B cell (primary cell): ENCODE results near the gene ZNF273. TPM values are rescaled to one million over a fixed set of nuclear protein-coding genes. Genes with fewer than 3 reads are reported as not detected.

ENCODE experiments used
- ATAC-seq: fragments of 200-7000 bp; cut with Tn5 transposase; one replicate; pipeline ENCODE4 v1.10.0; 2021; ENCODE audit warnings: low read depth, mild to moderate bottlenecking, moderate number of reproducible peaks, moderate library complexity
- CTCF ChIA-PET: fragments of 350-600 bp; sonication (Branson Sonifier 250); formaldehyde crosslinking; loops from one replicate; lab custom pipeline; 2021; ENCODE audit warnings: antibody characterized with exemption, inconsistent platforms; lab: Charles Lee
- POLR2A ChIA-PET: fragments of 350-600 bp; sonication (Branson Sonifier 250); formaldehyde crosslinking; loops from one replicate; lab custom pipeline; 2021; ENCODE audit warnings: antibody characterized with exemption; lab: Charles Lee
- DNase-seq: peaks from one replicate; pipeline ENCODE4 v3.0.0; 2013
- H2AFZ ChIP-seq: 2 replicates; pipeline ENCODE4 v1.6.1; 2012; ENCODE audit warnings: mild to moderate bottlenecking, low read depth, low read length; ENCODE audit not compliant: insufficient read depth, poor library complexity, severe bottlenecking
- H3K27ac ChIP-seq, 2 donors: 1 replicate in 1 of 2; 2 replicates in 1 of 2; pipeline ENCODE4 v1.5.1; 2012 to 2013; ENCODE audit warnings: low read length in 2 of 2, mild to moderate bottlenecking in 2 of 2, moderate library complexity in 1 of 2
- H3K27me3 ChIP-seq, 4 experiments: fragments of 200-600 bp in 1 of 4; sonication (generic) in 1 of 4; replicated peaks in 1 of 4; 1 replicate in 2 of 4; 2 replicates in 2 of 4; pipeline versions ENCODE4 v1.6.1 to v1.7.0; 2013 to 2016; ENCODE audit warnings: low read length in 3 of 4, mild to moderate bottlenecking in 2 of 4, mixed read lengths in 1 of 4, moderate library complexity in 1 of 4; ENCODE audit not compliant: insufficient read depth in 4 of 4, control insufficient read depth in 3 of 4; ENCODE audit errors: control extremely low read depth in 1 of 4
- H3K36me3 ChIP-seq, 2 experiments: replicated peaks in 1 of 2; 1 replicate in 1 of 2; 2 replicates in 1 of 2; pipeline versions ENCODE4 v1.6.1 to v1.7.1; 2013; ENCODE audit warnings: low read length in 1 of 2; ENCODE audit not compliant: insufficient read depth in 2 of 2, control insufficient read depth in 1 of 2; ENCODE audit errors: control extremely low read depth in 1 of 2, extremely low read depth in 1 of 2
- H3K4me1 ChIP-seq, 2 donors: fragments of 200-600 bp in 1 of 2; sonication (generic) in 1 of 2; 1 replicate in 1 of 2; 2 replicates in 1 of 2; pipeline versions ENCODE4 v1.5.1 to v1.6.1; 2013 to 2017; ENCODE audit warnings: low read length in 2 of 2; ENCODE audit not compliant: control insufficient read depth in 2 of 2, insufficient read depth in 2 of 2
- H3K4me2 ChIP-seq: replicated peaks from 2 replicates; pipeline ENCODE3; 2012; ENCODE audit warnings: mild to moderate bottlenecking, low read depth, low read length; ENCODE audit not compliant: poor library complexity, severe bottlenecking
- H3K4me3 ChIP-seq, 5 experiments: fragments of 200-600 bp in 1 of 5; sonication (generic) in 1 of 5; 1 replicate in 3 of 5; 2 replicates in 2 of 5; pipeline versions ENCODE4 v1.5.1 to v1.7.0; 2011 to 2016; ENCODE audit warnings: low read length in 4 of 5, mild to moderate bottlenecking in 4 of 5, low read depth in 2 of 5, control low read depth in 1 of 5, moderate library complexity in 1 of 5; ENCODE audit not compliant: insufficient read depth in 1 of 5; ENCODE audit errors: control extremely low read depth in 1 of 5, extremely low read depth in 1 of 5
- H3K79me2 ChIP-seq: fragments of 200-600 bp; sonication (generic); one replicate; pipeline ENCODE4 v1.6.0; 2016; ENCODE audit warnings: low read length; ENCODE audit not compliant: control insufficient read depth, insufficient read depth
- H3K9ac ChIP-seq: fragments of 200-600 bp; sonication (generic); 2 replicates; pipeline ENCODE4 v1.6.1; 2017; ENCODE audit warnings: mild to moderate bottlenecking, low read length, moderate library complexity
- H3K9me3 ChIP-seq, 3 donors: one replicate each; pipeline versions ENCODE4 v1.6.1 to v1.7.1; 2013; ENCODE audit warnings: low read length in 2 of 3; ENCODE audit not compliant: control insufficient read depth in 2 of 3, insufficient read depth in 1 of 3; ENCODE audit errors: control extremely low read depth in 1 of 3
- H4K20me1 ChIP-seq: 2 replicates; pipeline ENCODE4 v1.6.0; 2012; ENCODE audit warnings: mild to moderate bottlenecking, low read length; ENCODE audit not compliant: insufficient read depth, control insufficient read depth, poor library complexity, severe bottlenecking
- H3K27ac Mint-ChIP-seq: one replicate; pipeline ENCODE4 v1.8.0; 2021; ENCODE audit warnings: mixed read lengths
- H3K27me3 Mint-ChIP-seq: one replicate; pipeline ENCODE4 v1.8.0; 2021; ENCODE audit warnings: mixed read lengths
- H3K4me1 Mint-ChIP-seq: one replicate; pipeline ENCODE4 v1.8.0; 2021; ENCODE audit warnings: mixed read lengths
- H3K4me3 Mint-ChIP-seq: one replicate; pipeline ENCODE4 v1.8.0; 2021; ENCODE audit warnings: mixed read lengths
- H3K9me3 Mint-ChIP-seq: one replicate; pipeline ENCODE4 v1.8.0; 2022; ENCODE audit warnings: mixed read lengths; ENCODE audit not compliant: insufficient read depth
- EZH2 ChIP-seq: IDR thresholded peaks from 2 replicates; pipeline ENCODE4 v1.6.1; 2012; ENCODE audit warnings: borderline replicate concordance, low read depth, mild to moderate bottlenecking, moderate library complexity, low read length; ENCODE audit not compliant: insufficient read depth, poor library complexity, severe bottlenecking
- WGBS: methylation state at CpG from one replicate; pipeline ENCODE4 v1.1.5; 2013; ENCODE audit warnings: missing lambda C conversion rate; ENCODE audit not compliant: insufficient coverage; 5-methylcytosine and 5-hydroxymethylcytosine counted together
- intact Hi-C: fragments of 100-400 bp; cut with micrococcal nuclease; formaldehyde crosslinking; loops from one replicate; pipeline ENCODE4 v1.10.0; 2022
- polyA plus RNA-seq: library from polyadenylated mRNA; depleted of rRNA; stranded (reverse); fragments of >200 nt; gene quantifications from 2 replicates; pipeline ENCODE4 v1.2.3, GENCODE V29; 2012
- total RNA-seq, 2 donors: library from RNA; stranded (reverse); fragments of 120-200 nt in 1 of 2; gene quantifications; 1 replicate in 1 of 2; 2 replicates in 1 of 2; pipeline versions ENCODE4 v1.2.3 to v1.2.4, GENCODE V29; 2013 to 2022
- TF ChIP-seq, protein P1 (sequence below): fragments of 200-600 bp; IDR thresholded peaks from one replicate; pipeline ENCODE4 v1.8.0; 2022; ENCODE audit warnings: antibody characterized with exemption, mild to moderate bottlenecking

The ZNF273 gene
- total and polyA plus RNA-seq, 2 donors (not counting 1 experiment from before 2014, with no cell fraction given): 3.8 to 12.7 TPM

DNA sequence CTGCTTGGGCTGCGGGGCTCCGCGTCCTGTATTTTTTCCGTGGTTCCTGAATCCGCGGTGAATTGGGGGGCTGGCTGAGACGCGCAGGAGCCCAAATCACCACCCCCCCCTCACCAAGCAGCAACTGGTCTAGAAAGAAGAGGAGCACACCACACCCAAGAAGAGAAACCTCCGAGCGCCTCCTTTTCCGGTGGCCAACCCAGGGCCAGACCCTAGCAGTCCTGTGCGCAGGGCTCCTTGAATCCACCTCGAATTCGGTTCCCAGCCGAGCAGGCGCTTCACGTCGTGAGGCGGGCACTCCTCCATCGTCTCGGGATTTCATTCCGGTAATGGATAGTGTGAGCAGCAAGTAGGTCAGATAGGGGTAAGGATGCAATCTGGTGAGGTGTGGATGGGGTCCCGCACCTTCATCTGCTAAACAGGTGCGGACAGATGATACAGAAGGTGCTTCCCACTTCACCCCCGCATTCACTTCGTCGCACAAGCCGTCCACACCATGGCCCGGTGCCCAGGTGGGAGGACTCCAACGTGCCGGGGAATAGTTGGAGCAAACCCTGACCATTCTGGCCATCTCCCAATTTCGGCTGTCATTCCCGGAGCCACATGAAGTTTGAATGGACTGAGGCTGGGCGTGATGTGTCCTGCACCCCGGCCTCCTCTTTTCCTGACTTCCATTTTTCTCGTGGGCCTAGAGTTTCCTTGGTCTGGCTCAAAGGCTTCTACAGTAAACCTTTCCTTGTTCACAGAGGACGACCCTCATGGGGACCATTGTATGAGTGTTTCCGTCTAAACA lies 19.8 kb upstream of the ZNF273 start:
- no peak for TF ChIP-seq EZH2
- TF ChIP-seq, protein P1, sequence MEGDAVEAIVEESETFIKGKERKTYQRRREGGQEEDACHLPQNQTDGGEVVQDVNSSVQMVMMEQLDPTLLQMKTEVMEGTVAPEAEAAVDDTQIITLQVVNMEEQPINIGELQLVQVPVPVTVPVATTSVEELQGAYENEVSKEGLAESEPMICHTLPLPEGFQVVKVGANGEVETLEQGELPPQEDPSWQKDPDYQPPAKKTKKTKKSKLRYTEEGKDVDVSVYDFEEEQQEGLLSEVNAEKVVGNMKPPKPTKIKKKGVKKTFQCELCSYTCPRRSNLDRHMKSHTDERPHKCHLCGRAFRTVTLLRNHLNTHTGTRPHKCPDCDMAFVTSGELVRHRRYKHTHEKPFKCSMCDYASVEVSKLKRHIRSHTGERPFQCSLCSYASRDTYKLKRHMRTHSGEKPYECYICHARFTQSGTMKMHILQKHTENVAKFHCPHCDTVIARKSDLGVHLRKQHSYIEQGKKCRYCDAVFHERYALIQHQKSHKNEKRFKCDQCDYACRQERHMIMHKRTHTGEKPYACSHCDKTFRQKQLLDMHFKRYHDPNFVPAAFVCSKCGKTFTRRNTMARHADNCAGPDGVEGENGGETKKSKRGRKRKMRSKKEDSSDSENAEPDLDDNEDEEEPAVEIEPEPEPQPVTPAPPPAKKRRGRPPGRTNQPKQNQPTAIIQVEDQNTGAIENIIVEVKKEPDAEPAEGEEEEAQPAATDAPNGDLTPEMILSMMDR: no peak
- no peak overlapping the region for H3K27ac ChIP-seq
- DNase-seq (no peak), ATAC-seq (no peak)
- H3K79me2 ChIP-seq: no peaks in the 10 kb centered on the region
- ChIA-PET POLR2A (no interaction called here), CTCF (no interaction called here)
- H4K20me1 ChIP-seq: no peaks in the 10 kb centered on the region
- peaks cover 0 to 71% (median 22%) of the 10 kb centered on the region in 4 experiments for H3K27me3 ChIP-seq
- Mint-ChIP-seq H3K9me3 (no peaks in the 10 kb centered on the region), H3K4me3 (peak overlapping the region; percentile 83), H3K27me3 (peaks cover 60% of the 10 kb centered on the region), H3K27ac (no peak overlapping the region), H3K4me1 (peaks cover 11% of the 10 kb centered on the region)
- peak overlapping the region; percentile 55 for H3K9ac ChIP-seq
- no peaks in the 10 kb centered on the region for H3K36me3 ChIP-seq
- 67% methylated on average over 35 of the region's 38 CpGs for WGBS
- H3K4me3 ChIP-seq: peak overlapping the region in 4 of 5 experiments; percentile 22 to 59 (median 42)
- peaks cover 15 to 21% of the 10 kb centered on the region in 2 donors for H3K4me1 ChIP-seq
- H2AFZ ChIP-seq: peak overlapping the region; percentile 80
- intact Hi-C loops: no loop called here
- H3K4me2 ChIP-seq: peak overlapping the region; percentile 77
- peaks cover 0 to 52% (median 0%) of the 10 kb centered on the region in 3 donors for H3K9me3 ChIP-seq
